GM21526 (cell line): ENCODE results near the gene ARHGAP12.
A peak's percentile ranks its signal among the peaks of the same experiment; 100 is the strongest.

ENCODE experiments used
- ATAC-seq: cut with Tn5 transposase; IDR thresholded peaks from one replicate; pipeline ENCODE4 v1.9.1; 2021; ENCODE audit warnings: moderate library complexity; ENCODE audit not compliant: unreplicated experiment, low FRiP score

ARHGAP12 gene

DNA sequence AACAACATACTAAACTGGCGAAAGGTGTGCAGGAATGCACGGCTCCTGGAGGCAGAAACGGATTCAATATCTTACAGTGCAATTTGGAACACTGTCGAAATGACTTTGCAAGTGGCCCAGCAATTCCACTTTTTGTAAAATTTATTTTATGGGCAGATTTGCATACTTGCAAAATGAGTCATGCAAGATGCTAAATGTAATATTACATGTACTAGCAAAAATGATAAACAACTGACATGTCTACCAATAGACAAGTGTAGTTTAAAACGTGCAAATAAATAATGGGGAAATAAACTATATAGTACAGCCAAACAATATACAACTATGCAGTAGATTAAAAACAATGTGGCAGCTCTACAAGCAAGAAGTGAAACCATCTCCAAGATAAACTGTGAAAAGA is 97.7 kb downstream of the ARHGAP12 start:
- ATAC-seq = no peak

DNA sequence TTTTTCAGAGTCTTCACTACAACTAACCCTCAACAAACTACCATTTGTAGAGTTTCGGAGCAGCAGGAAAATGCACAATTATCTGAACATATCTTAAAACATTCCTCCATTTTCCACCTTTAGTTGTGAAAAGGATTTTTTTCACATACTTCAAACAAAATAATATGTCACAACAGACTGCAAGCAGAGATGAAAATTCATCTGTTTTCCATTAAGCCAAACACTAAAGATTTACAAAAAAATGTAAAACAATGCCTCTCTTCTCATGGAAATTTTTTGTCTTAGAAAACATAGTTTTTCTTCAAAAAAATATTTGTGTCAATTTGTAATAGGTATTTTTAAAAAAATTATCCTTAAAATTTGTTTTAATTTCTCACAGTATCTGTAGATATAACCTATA is 98.9 kb downstream of the ARHGAP12 start:
- no peak for ATAC-seq

DNA sequence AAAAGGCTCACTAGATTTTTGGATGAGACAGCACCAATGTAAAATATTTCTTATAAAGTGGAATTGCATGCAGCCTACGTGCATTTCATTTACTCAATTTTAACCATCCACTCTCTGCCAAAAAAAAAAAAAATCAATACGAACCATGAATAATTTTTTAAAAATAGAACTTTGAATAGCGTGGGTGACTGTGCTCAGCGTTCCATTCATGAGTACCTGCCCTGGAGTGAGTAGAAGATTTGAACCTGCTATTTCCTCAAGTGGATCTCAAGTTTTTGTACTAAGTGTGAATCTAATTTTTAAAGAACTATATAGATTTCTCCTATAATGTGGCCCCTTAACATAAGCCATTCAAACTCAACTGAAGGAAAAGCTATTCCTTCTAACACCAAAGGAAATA is 105.3 kb downstream of the ARHGAP12 start:
- no peak for ATAC-seq

DNA sequence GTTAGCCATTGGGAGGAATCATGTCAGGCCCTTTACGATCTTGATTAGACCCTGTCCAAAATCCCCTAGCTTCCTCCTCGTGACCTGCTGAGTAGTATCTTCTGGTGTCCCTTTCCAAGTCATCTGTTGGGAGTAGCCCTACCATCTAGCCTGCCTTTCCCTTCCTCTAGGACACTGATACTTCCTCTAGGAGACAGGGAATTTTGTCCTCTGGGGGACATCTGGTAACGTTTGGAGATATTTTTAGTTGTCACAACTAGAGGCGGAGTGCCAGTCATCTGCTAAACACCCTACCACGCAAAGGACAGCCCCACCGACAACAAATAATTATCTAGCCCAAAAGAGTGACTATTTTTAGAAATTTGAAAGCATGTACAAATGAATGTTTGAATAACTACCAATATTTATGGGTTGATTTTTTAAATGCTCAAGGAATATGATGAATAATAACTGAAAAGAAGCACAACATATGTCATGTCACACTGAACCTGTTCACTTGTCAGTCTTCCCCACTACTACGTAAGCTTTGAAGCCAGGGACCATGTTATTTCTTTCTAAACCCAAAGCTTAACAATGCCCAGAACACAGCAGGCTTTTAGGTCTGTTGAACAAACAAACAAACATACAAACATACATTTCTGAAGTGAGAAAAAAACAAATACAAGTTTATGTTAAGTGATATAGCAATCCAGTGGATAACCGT is 105.9 kb downstream of the ARHGAP12 start:
- no peak for ATAC-seq

DNA sequence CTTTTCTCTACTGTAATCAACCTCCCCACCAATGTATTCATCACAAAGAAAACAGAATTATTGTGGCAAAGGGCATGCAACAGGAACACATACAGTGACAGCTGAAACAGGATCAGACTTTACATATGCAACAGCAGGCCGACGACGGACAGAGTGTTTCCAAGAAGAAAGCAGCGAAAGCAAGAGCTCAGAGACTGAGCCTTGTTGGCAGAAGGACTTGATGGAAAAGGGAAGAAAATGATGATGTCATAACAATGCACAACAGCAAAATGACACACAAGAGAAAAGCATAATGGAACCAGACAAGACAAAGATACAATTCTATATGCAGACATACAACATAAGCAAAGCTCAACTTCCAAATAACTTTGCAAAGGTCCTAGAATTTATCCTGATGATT is 106.5 kb downstream of the ARHGAP12 start:
- no peak for ATAC-seq

DNA sequence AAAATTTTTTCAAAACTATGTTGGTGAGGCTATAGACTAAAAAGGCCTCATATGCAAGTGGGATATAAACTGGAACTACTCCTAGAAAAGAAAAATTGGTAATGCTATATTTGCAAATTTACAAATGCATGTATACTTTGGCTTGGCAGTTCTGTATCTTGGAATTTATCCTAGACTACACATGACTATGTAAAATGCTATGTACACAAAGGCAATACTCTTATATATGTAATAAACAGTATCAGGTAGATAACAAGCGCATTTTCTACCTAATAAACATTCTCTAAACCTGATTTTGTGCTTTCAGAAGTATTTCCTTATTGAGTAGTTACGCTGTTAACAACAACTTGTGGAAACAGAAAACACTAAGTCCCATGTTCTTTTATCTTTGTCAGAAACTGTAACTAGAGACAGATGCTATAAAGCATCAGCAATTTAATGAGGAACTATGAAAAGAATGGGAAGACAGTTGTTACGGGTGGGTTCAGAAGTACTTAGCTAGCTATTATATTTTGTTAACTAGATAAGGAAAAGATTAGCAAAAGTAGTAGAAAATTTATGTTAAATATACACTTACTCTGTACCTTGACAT is 107.8 kb downstream of the ARHGAP12 start:
- ATAC-seq = no peak

DNA sequence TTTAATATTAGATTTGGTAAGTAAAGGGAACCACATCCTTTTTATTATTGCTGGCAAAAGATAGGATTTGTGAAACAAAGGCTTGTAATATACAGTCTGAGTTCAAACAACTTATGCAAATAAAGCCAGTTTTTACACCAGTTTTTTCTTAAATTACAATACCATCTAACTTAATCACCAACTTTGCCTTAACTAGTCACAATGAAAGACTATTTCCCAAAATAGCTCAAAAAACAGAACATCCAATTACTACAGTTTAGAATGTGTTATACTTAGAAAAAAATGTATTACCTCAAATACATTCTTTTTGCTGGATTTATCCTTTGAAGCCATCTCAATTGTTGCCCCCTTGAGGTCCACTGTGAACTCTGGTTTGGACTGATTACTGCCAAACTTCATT is 108.5 kb downstream of the ARHGAP12 start:
- ATAC-seq = no peak

DNA sequence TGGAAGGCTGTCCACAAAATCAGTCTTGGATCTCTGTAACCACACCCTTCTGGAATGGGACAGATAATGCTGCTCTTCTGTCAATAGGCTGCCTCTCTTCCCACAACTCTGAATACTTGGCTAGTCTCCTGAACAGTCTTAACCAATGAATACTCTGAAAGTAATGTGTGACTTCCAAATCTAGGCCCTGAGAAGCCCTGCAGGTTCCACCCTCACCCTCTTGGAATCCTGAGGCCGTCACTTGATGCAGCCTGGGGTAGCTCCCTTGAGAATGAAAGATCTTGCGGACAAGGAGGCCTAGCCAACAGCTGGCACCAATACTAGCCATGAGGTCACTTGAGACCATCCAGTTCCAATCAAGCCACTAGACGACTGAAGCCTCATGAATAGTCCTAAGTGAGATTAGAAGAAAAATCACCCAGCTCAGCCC is 109.2 kb downstream of the ARHGAP12 start:
- no peak for ATAC-seq

DNA sequence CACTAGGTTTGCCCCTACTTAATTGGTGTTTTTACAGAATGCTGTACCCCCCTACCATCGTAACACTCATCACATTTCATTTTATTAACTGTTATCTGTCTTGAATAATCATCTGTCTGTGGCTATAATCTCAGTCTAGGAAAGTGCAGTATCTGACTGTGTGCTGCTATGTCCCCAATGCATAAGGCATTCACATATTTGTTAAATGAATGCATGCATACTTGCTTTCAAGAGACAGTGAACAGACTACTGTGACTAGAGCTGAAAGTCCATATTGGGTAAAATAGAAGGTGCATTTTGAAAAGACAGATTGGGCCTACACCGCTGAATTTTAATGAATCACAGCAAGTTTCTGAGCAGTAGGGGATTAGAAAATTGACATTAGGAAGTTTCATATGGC is 112.3 kb downstream of the ARHGAP12 start:
- ATAC-seq = no peak

DNA sequence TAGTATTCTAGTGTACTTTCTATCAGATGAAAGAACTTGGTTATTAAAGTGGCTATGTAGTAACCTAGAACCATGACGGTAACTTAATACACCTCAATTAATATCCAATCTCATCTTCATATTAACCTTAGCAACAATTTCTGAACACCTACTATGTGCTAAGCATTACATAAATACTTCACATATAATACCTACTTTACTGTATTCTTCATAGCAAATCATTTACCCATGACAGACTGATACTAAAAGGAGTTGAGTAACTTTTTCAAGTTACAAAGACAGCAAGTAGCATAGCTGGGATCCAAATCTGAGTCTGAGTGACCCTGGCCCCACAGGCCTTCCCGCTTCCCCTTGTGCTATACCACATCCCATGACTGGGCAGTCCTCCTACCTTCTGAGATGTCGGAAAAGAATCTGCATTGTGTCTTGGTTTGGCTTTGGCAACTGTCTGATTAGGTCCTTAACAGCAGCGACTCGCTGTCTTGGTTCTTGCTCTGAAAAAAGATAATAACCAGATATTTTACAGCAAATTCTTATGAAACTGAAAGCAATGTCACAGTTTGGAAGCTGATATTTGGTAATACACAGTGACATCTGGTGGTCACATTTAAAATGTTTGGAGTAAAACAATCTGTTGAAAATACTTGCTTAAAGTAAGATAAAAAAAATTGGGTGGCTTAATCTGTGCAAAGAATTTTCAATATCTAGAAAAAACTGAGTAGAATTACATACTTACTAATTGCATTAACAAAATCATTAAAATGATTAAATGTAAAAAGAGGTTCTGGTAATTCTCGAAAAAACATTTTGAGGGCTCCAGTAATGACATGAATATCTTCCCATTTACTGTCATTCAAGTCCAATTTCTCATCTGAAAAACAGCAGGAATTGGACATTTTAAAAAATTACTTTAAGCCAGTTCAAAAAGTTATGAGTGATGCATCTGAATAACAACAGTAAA is 120.1 kb downstream of the ARHGAP12 start:
- peak; percentile 63 for ATAC-seq

DNA sequence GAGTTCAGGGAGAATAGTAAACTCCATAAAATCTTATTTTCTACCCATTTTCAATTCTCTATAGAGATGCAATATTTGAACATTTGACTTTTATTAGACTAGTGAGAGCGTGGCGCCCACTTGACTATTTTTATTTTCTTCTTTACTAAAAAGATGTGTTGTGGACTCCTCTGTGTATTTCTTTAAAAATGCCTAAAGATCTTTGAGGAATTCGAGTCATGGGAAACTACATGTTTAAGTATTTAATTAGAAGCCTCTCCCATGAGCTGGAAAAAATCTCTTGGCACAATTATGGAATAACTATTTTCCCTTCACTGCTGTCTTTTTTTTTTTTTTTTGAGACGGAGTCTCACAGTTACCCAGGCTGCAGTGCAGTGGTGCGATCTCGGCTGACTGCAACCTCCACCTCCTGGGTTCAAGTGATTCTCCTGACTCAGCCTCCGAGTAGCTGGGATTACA is 124.2 kb downstream of the ARHGAP12 start:
- ATAC-seq = no peak

DNA sequence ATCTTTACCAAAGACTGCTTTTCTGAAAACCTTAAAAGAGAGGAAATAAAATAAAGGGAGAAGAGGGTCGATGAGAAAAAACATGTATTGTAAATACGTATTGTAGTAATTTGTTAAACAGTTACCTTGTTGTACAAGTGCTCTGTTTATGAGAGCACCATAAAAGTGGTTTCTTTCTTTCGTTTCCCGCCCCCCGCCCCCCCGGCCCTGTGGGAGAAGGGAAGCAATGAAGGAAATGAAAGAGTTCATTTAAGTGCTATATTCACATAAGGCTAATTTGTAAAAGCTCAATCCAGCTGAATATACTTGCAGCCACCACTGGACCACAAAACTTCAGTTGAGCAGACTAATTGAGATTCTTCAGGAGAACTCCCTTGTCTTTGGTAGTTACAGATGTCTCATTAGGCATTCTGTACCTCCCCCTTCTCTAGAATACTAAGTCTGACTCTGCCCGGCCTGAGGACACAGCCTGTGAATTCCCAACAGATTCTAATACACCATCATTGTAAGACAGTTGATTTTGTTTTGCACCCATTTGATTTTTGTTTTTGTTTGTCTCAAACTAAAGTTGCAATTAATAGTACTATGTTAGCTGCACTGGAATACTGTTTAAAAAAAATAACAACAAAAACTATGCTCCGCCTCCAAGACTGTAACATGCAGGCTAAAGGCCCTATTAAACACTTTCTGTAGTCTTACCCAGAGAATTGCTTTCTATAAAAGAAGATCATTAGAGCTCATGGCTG is 124.9 kb downstream of the ARHGAP12 start:
- ATAC-seq = no peak

DNA sequence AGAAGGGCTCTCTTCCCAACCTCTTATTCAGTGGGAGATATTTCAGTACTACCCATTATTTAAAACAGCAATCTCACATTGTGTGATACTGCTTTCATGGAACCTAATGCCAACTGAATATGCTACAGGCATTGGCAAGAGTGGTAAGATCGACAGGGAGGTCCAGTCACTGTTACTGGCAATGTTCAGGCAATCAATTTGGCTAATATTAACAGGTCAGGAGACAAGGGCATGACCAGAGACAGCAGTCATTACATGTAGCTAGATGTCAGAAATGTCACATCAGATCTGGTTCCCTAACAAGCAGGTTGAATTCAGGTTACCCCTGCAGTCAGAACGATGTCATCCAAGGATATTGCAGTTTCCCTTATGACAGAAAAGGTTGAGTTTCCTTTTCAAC is 129.4 kb downstream of the ARHGAP12 start:
- no peak for ATAC-seq

DNA sequence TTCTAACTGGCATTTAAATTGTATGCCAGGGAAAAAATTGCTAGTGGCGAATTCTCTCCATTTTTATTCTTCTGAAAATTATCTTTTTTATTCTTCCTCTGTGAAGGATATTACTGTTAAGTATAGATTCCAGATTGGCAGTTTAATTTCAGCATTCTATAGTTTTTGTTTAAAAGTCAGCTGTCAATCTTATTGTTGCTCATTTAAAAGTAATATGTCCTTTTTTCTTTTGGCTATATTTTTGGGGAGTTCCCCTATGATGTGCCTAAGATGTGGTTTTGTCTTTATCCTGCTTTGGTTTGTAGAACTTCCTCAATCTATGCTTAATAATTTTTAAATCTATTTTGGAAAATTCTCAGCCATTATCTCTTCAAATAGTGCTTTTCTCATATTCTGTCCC is 135.9 kb downstream of the ARHGAP12 start:
- no peak for ATAC-seq

DNA sequence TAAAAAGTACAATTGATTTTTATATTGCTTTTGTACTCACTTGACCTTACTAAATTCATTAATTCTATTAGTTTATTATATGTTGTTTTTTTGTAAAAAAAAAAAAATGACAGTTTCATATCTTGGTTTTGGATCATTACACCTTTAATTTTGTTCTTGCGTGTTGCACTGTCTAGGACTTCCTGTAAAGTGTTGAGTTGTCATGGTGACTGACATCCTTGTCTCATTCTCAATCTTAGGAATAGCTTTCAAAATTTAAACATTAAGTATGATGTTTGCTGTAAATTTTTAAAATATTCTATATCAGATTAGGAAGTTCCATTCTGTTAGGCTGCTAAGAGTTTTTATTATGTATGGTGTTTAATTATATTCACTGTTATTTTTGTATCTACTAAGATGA is 139.1 kb downstream of the ARHGAP12 start:
- no peak for ATAC-seq

DNA sequence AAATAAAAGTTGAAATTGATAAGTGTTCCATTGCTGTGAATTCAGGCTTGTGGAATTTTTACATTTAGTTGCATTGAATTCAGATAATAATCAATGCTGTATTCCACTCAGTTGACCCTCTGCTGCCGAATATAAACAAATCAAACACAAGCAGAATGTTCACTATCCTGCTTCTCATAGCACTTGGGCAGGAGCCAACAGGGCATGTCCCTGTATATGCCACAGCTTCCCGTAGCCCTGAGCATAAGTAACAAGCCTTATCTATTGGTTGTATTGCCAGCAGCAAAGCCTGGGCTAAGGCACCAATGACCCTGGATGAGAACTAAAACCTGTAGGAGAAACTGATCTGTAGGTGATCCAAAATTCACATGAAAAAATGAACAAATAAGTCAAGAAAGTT is 145.9 kb downstream of the ARHGAP12 start:
- no peak for ATAC-seq

DNA sequence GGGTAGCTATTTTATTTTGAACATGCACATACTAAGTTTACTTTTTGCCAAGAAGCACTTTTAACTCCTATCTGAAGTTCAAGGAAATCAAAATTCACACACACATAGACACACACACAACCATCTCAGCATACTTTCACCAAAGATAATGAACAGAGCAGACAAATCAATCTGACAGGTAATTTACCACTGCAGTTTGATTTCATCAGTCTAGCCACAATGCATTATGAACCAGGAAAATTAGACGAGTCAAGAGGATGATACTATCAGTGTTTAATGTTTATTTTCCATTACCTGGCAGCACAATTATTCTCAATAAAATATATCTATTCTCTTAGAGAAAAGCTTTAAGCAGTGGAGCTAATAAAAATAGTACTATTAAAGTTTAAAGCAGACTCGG is 147.9 kb downstream of the ARHGAP12 start:
- no peak for ATAC-seq

DNA sequence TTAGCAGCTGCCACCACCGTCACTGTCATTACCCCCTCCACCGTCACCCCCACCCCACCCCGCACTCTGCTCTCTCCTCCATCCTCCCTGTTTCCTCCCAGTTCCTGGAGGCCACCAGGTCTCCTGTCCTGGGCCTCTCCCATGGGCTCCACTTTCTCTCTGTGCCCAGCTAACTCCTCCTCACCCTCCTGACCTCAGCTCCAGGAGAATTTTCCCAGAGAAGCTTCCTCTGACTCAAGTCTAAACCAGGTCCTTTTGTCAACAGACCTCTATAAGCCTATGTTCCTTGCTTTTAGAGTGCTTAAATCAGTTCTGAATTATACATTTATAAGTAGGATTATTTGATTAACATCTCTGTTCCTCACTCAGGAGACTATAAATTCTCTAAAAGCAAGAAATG is 150.0 kb downstream of the ARHGAP12 start:
- ATAC-seq = no peak

DNA sequence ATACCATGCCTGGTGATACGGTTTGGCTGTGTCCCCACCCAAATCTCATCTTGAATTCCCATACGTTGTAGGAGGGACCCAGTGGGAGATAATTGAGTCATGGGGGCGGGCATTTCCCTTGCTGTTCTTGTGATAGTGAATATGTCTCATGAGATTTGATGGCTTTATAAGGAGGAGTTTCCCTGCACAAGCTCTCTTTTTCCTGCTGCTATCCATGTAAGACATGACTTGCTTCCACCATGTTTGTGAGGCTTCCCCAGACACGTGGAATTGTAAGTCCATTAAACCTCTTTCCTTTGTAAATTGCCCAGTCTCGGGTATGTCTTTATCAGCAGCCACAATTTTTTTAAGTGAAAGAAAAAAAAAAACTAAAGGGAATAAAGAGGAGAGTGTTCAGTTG is 152.5 kb downstream of the ARHGAP12 start:
- no peak for ATAC-seq

DNA sequence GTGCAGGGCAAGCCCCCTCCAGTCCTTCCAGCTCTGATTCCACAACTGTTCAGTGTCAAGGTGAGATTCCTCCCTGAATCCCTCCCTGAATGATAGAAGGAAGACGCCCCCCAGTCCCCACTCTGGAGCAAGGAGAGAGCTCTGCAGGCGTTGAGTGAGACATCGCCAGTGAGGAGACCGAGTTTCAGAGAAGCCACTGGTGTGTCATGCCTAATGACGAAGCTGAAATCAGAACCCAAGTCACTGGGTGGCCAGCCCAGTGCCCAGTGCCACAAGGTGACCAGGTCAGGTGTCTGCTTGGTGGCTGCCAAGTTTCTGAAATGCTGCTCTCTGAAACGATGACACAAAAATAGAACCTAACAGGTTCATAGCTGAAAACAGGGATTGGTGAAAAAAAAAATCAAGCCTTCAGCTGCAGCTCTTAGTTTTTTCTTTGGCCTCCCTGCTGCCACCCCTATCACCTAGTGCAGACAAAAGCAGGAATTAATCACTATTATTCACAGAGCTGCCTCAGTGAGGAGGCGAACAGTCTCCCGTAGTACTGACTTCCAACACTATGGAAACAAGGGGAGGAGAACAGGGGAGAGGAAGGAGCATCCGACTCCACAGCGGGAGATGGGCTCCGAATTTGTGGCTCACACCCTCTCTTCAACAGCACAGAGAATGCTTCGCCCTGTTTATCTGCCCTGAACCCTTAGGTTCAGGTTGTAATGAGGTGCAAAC is 153.5 kb downstream of the ARHGAP12 start:
- no peak for ATAC-seq
